Measurements from ENCODE around the gene N4BP2L1.
"Not testable (repeated sequence)": the region's sequence is repeated elsewhere in the genome, so short reads cannot be mapped to it uniquely, and the experiment has no call there.

The N4BP2L1 gene

DNA sequence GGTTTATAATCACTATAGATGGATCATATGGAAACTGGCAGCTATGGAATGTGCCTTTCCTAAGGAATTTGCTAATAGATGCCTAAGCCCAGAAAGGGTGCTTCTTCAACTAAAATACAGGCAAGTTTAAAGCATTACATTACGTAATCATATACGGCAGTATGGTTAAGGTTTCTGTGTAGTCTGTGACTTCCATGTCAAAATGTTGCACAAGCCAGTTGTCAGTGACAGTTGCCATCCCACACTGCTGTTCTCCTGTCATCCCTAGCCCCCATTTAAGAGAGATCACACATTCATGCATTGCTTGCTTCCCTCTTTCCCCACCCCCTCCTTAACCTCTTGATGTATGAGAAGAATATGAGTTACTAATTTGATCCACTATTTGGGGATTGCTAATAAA lies 65.4 kb downstream of the N4BP2L1 start:
- Histone ChIP-seq H3K27me3 (replicated peaks; ENCODE audit: insufficient read depth, low read length) (no peaks in the 10 kb centered on the region), H3K36me3 (replicated peaks; ENCODE audit: insufficient read depth, low read length) (no peaks in the 10 kb centered on the region), H3K27ac (ENCODE audit: low read length) (no peak overlapping the region), H3K9me3 (replicated peaks; ENCODE audit: insufficient read depth, low read length) (no peaks in the 10 kb centered on the region), H3F3A (ENCODE audit: insufficient read depth, low read length) (no peaks in the 10 kb centered on the region), H3K4me1 (ENCODE audit: low read length) (no peaks in the 10 kb centered on the region), H3K4me3 (ENCODE audit: low read length) (no peak overlapping the region), H3K9me2 (replicated peaks; ENCODE audit: insufficient read depth, low read length) (no peaks in the 10 kb centered on the region), H3K9ac (ENCODE audit: low read length) (no peak overlapping the region), H3K4me2 (ENCODE audit: low read depth, low read length) (no peak overlapping the region), H3K79me2 (ENCODE audit: low read length) (no peaks in the 10 kb centered on the region), H2AFZ (ENCODE audit: low read length) (no peak overlapping the region), H4K20me1 (ENCODE audit: insufficient read depth, low read length) (no peaks in the 10 kb centered on the region)
- no peak for DNase-seq
- TF ChIP-seq EZH2 (optimal IDR thresholded peaks at IDR 0.05; ENCODE audit: low read depth, low read length) (no peak), EZH2phosphoT487 (IDR thresholded peaks at IDR 0.05; ENCODE audit: low read length) (no peak)
- TF ChIP-seq, protein P1, sequence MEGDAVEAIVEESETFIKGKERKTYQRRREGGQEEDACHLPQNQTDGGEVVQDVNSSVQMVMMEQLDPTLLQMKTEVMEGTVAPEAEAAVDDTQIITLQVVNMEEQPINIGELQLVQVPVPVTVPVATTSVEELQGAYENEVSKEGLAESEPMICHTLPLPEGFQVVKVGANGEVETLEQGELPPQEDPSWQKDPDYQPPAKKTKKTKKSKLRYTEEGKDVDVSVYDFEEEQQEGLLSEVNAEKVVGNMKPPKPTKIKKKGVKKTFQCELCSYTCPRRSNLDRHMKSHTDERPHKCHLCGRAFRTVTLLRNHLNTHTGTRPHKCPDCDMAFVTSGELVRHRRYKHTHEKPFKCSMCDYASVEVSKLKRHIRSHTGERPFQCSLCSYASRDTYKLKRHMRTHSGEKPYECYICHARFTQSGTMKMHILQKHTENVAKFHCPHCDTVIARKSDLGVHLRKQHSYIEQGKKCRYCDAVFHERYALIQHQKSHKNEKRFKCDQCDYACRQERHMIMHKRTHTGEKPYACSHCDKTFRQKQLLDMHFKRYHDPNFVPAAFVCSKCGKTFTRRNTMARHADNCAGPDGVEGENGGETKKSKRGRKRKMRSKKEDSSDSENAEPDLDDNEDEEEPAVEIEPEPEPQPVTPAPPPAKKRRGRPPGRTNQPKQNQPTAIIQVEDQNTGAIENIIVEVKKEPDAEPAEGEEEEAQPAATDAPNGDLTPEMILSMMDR (IDR thresholded peaks at IDR 0.05; ENCODE audit: low read length) = no peak

DNA sequence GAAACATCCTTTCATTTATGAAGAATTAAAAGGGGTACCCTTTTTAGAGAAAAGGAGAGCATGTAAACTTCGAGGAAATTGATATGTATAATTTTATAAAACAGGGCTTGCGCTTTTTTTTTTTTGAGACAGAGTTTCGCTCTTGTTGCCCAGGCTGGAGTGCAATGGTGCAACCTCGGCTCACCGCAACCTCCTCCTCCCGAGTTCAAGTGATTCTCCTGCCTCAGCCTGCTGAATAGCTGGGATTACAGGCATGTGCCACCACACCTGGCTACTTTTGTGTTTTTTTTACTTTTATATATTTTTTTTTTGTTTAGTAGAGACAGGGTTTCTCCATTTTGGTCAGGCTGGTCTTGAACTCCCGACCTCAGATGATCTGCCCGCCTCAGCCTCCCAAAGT lies 72.0 kb downstream of the N4BP2L1 start:
- H3K27ac ChIP-seq (ENCODE audit: low read length); H3K4me3 ChIP-seq (ENCODE audit: low read length); H3K27me3 ChIP-seq (replicated peaks; ENCODE audit: insufficient read depth, low read length); DNase-seq; H3K4me2 ChIP-seq (ENCODE audit: low read depth, low read length); H3F3A ChIP-seq (ENCODE audit: insufficient read depth, low read length); H4K20me1 ChIP-seq (ENCODE audit: insufficient read depth, low read length); H3K9me2 ChIP-seq (replicated peaks; ENCODE audit: insufficient read depth, low read length); H3K9me3 ChIP-seq (replicated peaks; ENCODE audit: insufficient read depth, low read length); H2AFZ ChIP-seq (ENCODE audit: low read length); H3K36me3 ChIP-seq (replicated peaks; ENCODE audit: insufficient read depth, low read length); H3K79me2 ChIP-seq (ENCODE audit: low read length); H3K9ac ChIP-seq (ENCODE audit: low read length); H3K4me1 ChIP-seq (ENCODE audit: low read length): not testable (repeated sequence)

DNA sequence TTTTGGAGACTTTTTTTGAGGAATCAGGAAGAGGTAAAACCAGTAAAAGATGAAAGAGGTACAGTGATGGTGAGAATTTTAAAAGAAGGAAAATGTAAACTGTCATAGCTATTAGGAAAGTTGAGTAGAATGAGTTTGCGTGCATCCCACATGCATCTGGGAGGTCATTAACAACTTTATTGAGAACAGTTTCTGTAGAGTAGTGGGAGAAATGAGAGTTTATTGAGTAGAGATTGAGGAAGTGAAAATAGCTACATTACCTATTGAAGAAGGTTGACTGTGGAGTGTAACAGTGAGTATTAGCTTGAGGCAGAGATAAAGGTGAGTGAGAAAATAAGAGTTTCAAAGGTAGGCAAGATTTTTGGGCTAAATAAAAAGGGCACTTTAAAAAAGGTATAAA lies 73.9 kb downstream of the N4BP2L1 start:
- Histone ChIP-seq H3K9ac (ENCODE audit: low read length) (no peak overlapping the region), H3K79me2 (ENCODE audit: low read length) (no peaks in the 10 kb centered on the region), H2AFZ (ENCODE audit: low read length) (no peak overlapping the region), H3F3A (ENCODE audit: insufficient read depth, low read length) (no peaks in the 10 kb centered on the region), H3K4me2 (ENCODE audit: low read depth, low read length) (no peak overlapping the region), H3K9me2 (replicated peaks; ENCODE audit: insufficient read depth, low read length) (no peaks in the 10 kb centered on the region), H3K36me3 (replicated peaks; ENCODE audit: insufficient read depth, low read length) (no peaks in the 10 kb centered on the region), H3K4me1 (ENCODE audit: low read length) (no peaks in the 10 kb centered on the region), H3K4me3 (ENCODE audit: low read length) (no peak overlapping the region), H4K20me1 (ENCODE audit: insufficient read depth, low read length) (no peaks in the 10 kb centered on the region), H3K9me3 (replicated peaks; ENCODE audit: insufficient read depth, low read length) (no peaks in the 10 kb centered on the region), H3K27ac (ENCODE audit: low read length) (no peak overlapping the region), H3K27me3 (replicated peaks; ENCODE audit: insufficient read depth, low read length) (no peaks in the 10 kb centered on the region)
- TF ChIP-seq EZH2 (optimal IDR thresholded peaks at IDR 0.05; ENCODE audit: low read depth, low read length) = no peak
- TF ChIP-seq EZH2phosphoT487 (IDR thresholded peaks at IDR 0.05; ENCODE audit: low read length) = no peak
- TF ChIP-seq, protein P1 (IDR thresholded peaks at IDR 0.05; ENCODE audit: low read length) = no peak
- DNase-seq = no peak

DNA sequence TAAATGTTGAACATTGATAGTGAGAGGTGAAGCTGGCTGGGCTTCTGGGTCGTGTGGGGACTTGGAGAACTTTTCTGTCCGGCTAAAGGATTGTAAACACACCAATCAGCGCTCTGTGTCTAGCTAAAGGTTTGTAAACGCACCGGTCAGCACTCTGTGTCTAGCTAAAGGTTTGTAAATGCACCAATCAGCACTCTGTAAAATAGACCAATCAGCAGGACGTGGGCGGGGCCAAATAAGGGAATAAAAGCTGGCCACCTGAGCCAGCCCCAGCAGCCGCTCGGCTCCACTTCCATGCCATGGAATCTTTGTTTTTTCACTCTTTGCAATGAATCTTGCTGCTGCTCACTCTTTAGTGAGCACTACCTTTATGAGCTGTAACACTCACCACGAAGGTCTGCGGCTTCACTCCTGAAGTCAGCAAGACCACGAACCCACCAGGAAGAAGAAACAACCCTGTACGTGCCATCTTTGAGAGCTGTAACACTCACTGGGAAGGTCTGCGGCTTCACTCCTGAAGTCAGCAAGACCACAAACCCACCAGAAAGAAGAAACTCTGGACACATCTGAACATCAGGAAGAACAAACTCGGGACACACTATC lies 77.0 kb downstream of the N4BP2L1 start:
- not testable (repeated sequence) for H3K27me3 ChIP-seq (replicated peaks; ENCODE audit: insufficient read depth, low read length); DNase-seq; H2AFZ ChIP-seq (ENCODE audit: low read length); H3K4me1 ChIP-seq (ENCODE audit: low read length); H3F3A ChIP-seq (ENCODE audit: insufficient read depth, low read length); H3K9me3 ChIP-seq (replicated peaks; ENCODE audit: insufficient read depth, low read length); H3K4me3 ChIP-seq (ENCODE audit: low read length); H3K27ac ChIP-seq (ENCODE audit: low read length); H3K4me2 ChIP-seq (ENCODE audit: low read depth, low read length); H3K9ac ChIP-seq (ENCODE audit: low read length); H3K36me3 ChIP-seq (replicated peaks; ENCODE audit: insufficient read depth, low read length); H3K79me2 ChIP-seq (ENCODE audit: low read length); H3K9me2 ChIP-seq (replicated peaks; ENCODE audit: insufficient read depth, low read length); H4K20me1 ChIP-seq (ENCODE audit: insufficient read depth, low read length)
